ENCODE measurements around the gene CBFB.

DNA sequence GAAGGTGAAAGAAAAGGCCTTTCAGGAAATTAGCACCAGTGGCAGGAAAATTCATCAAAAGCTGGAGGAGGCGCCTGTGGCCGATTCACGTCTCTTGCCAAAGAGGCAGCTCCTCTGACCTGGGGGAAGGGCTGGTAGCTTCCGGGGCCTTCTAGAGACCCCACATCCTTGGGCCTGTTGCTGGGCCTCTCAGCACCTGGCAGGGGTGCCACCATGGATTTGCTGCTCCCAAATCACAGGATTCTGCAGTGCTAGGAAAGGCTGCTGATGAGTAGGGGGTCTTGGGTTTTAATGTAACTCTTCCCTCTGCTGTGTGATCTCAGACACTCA, 11.6 kb upstream of the CBFB start:
- TF ChIP-seq ZNF274 (IDR thresholded peaks at IDR 0.05; ENCODE audit: low read depth, low read length) (no peak), YY1 (IDR thresholded peaks at IDR 0.05; ENCODE audit: insufficient read depth, insufficient read length) (no peak)

Measured in NT2/D1 (cell line).